K562 (cell line): ENCODE measurements around the gene POLR3E. TPM values are rescaled to one million over a fixed set of nuclear protein-coding genes. Genes with fewer than 3 reads are reported as not detected.

Source experiments
- BRF1 ChIP-seq: IDR thresholded peaks from 3 replicates; pipeline ENCODE4 v1.6.1; 2011; ENCODE audit warnings: borderline replicate concordance, mild to moderate bottlenecking; ENCODE audit not compliant: insufficient read length; ENCODE audit errors: extremely low read depth
- E2F3 ChIP-seq: fragments of 250-450 bp; sonication (Bioruptor Pico); IDR thresholded peaks from 2 replicates; pipeline ENCODE4 v1.4.0; 2020; ENCODE audit warnings: mild to moderate bottlenecking
- FOXK2 ChIP-seq, 2 experiments: fragments of 450-650 bp; IDR thresholded peaks in 1 of 2; conservative IDR thresholded peaks in 1 of 2; 2 replicates each; pipeline ENCODE4 v1.6.1; 2016; ENCODE audit warnings: low read depth in 2 of 2, mild to moderate bottlenecking in 1 of 2
- HNRNPL ChIP-seq: fragments of 200-400 bp; formaldehyde crosslinking; IDR thresholded peaks from 2 replicates; pipeline ENCODE4 v1.6.1; 2017; ENCODE audit warnings: low read depth, mild to moderate bottlenecking, low read length
- JUND ChIP-seq, 2 experiments: IDR thresholded peaks; 2 replicates in 1 of 2; 3 replicates in 1 of 2; pipeline ENCODE4 v1.6.1; 2011; ENCODE audit warnings: borderline replicate concordance in 2 of 2, low read depth in 2 of 2, low read length in 2 of 2, improper control_type of control experiment in 1 of 2, missing biosample characterization in 1 of 2, missing genetic modification characterization in 1 of 2, missing genetic modification reagents in 1 of 2
- MAFF ChIP-seq: IDR thresholded peaks from 2 replicates; pipeline ENCODE4 v1.6.1; 2012; ENCODE audit warnings: low read length, improper control_type of control experiment
- MAFG ChIP-seq: fragments of 450-650 bp; conservative IDR thresholded peaks from 2 replicates; pipeline ENCODE4 v1.6.1; 2016; ENCODE audit warnings: missing genetic modification characterization, missing compliant biosample characterization
- MXI1 ChIP-seq: IDR thresholded peaks from 2 replicates; pipeline ENCODE4 v1.6.1; 2011; ENCODE audit warnings: low read depth, mild to moderate bottlenecking, improper control_type of control experiment, low read length
- NCOA2 ChIP-seq, 2 experiments: fragments of 450-650 bp; IDR thresholded peaks; 2 replicates each; pipeline ENCODE4 v1.6.1; 2018; ENCODE audit warnings: mild to moderate bottlenecking in 2 of 2, moderate library complexity in 1 of 2; ENCODE audit not compliant: partially characterized antibody in 2 of 2
- NFE2 ChIP-seq: IDR thresholded peaks from 2 replicates; pipeline ENCODE4 v1.6.1; 2014; ENCODE audit warnings: antibody characterized with exemption, low read depth
- NFE2L1 ChIP-seq: fragments of 450-650 bp; IDR thresholded peaks from 2 replicates; pipeline ENCODE4 v1.6.1; 2016; ENCODE audit warnings: missing genetic modification characterization, low read depth, mild to moderate bottlenecking, missing compliant biosample characterization, moderate library complexity, borderline replicate concordance
- NUFIP1 ChIP-seq: fragments of 450-650 bp; IDR thresholded peaks from 2 replicates; pipeline ENCODE4 v1.6.1; 2018; ENCODE audit not compliant: partially characterized antibody
- SAFB ChIP-seq: fragments of 200-400 bp; formaldehyde crosslinking; IDR thresholded peaks from 2 replicates; pipeline ENCODE4 v1.6.1; 2017; ENCODE audit warnings: low read depth, low read length, borderline replicate concordance
- SMC3 ChIP-seq: conservative IDR thresholded peaks from 2 replicates; pipeline ENCODE4 v1.6.1; 2011; ENCODE audit warnings: low read depth, low read length, improper control_type of control experiment; ENCODE audit not compliant: insufficient read depth
- SPI1 ChIP-seq: IDR thresholded peaks from 2 replicates; pipeline ENCODE4 v1.6.1; 2011; ENCODE audit warnings: low read depth, low read length, control low read depth, borderline replicate concordance
- SREBF1 ChIP-seq: fragments of 150-350 bp; IDR thresholded peaks from 2 replicates; pipeline ENCODE4 v1.6.1; 2014; ENCODE audit warnings: antibody characterized with exemption, low read depth, low read length, borderline replicate concordance
- TBP ChIP-seq: optimal IDR thresholded peaks from 2 replicates; pipeline ENCODE3; 2011; ENCODE audit warnings: low read depth, low read length, improper control_type of control experiment
- TCF3 ChIP-seq: sonication (generic); formaldehyde crosslinking; IDR thresholded peaks from 2 replicates; pipeline ENCODE4 v1.4.0; 2020; ENCODE audit warnings: mild to moderate bottlenecking, missing genetic modification reagents
- ZFP1 ChIP-seq: fragments of 450-650 bp; formaldehyde crosslinking; IDR thresholded peaks from 2 replicates; pipeline ENCODE4 v1.4.0; 2020; ENCODE audit warnings: mild to moderate bottlenecking, mixed read lengths
- ZNF316 ChIP-seq: fragments of 450-650 bp; IDR thresholded peaks from 2 replicates; pipeline ENCODE4 v1.6.1; 2016
- ZNF699 ChIP-seq: fragments of 250-450 bp; sonication (Bioruptor Pico); IDR thresholded peaks from 2 replicates; pipeline ENCODE4 v1.8.0; 2021; ENCODE audit warnings: mild to moderate bottlenecking, moderate library complexity; ENCODE audit not compliant: insufficient replicate concordance
- ZNF77 ChIP-seq: fragments of 250-450 bp; sonication (Bioruptor Pico); IDR thresholded peaks from 2 replicates; pipeline ENCODE4 v1.5.0; 2020
- polyA plus RNA-seq, 8 experiments: library from polyadenylated mRNA; depleted of rRNA in 4 of 8; stranded (reverse) in 5 of 8; unstranded in 3 of 8; fragments of >200 nt; fragmentation: Nextera tagmentation in 2 of 8; fragmentation: Illumina TruSeq in 1 of 8; extraction: Ambion mirVana in 2 of 8; extraction: Trizol in 1 of 8; gene quantifications; 2 replicates each; pipeline versions ENCODE4 v1.2.1 to v1.2.3, GENCODE V29; 2011 to 2014; ENCODE audit warnings: inconsistent platforms in 1 of 8, missing spikeins in 1 of 8
- total RNA-seq, 7 experiments: library from RNA; depleted of rRNA in 6 of 7; stranded (reverse); fragments of >200 nt in 6 of 7; fragmentation: Illumina TruSeq in 2 of 7; extraction: Trizol in 2 of 7; gene quantifications; 2 replicates each; pipeline versions ENCODE4 v1.2.1 to v1.2.3, GENCODE V29; 2011 to 2021; ENCODE audit warnings: low replicate concordance in 1 of 7
- TF ChIP-seq, protein P1 (sequence below): conservative IDR thresholded peaks from 2 replicates; pipeline ENCODE4 v1.6.1; 2011; ENCODE audit warnings: low read depth, mild to moderate bottlenecking, low read length; ENCODE audit not compliant: control insufficient read depth
- TF ChIP-seq, protein P2 (sequence below): sonication (generic); formaldehyde crosslinking; IDR thresholded peaks from 2 replicates; pipeline ENCODE4 v1.9.0; 2022; ENCODE audit warnings: mild to moderate bottlenecking, missing genetic modification reagents

POLR3E gene
- total and polyA plus RNA-seq, 9 of the 15 experiments (the other 6 are each of a cell fraction or from before 2014, with no cell fraction given): 17.7 to 151 (median 82.6) TPM

DNA sequence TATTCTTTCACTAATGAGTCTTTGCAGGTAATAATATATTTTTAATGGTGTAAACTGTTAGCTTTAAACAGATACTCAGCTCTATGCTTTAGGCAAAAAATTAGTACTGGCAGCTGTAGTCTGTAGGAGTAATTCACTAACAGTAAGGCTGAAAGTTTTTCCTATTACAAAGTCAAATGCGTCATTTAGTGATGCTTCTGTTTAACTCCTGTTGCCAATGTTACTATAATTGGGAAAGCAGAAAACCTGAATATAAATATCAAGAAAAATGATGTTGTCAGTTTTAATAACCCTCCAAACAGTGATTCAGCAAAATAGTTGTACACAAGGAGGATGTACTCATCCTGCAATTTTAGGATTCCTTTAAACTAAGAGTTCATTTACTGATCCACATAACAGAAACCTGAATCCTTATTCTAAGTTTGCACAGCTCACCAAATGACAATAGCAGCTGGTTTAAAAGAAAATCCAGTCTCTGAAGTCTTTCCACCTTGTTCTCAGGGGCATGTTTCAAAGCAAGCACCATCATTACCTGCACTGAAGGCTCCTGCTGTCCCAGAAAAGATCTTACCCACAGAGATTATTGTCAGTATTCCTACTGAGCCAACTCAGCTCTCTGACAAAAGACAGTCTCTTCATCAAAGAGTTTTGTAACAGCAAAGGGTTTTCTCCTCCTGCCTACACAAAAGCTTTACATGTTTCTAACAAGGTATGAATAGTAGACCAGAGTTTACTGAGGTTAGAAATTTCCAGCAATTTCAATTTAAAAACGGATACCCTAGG lies 73.0 kb downstream of the POLR3E start (continued):
- TF ChIP-seq MAFF (peak; percentile 56), ZNF77 (no peak), NFE2 (peak; percentile 80), MAFG (tag) (peak; percentile 81), SPI1 (no peak), ZFP1 (CRISPR knock-in tag) (no peak), E2F3 (no peak), NUFIP1 (no peak), BRF1 (no peak), NCOA2 (IDR thresholded peaks at IDR 0.05; ENCODE audit: partially characterized antibody in 2 of 2) (no peak), ZNF316 (peak; percentile 84), ZNF699 (CRISPR knock-in tag) (no peak), HNRNPL (no peak), NFE2L1 (tag) (peak; percentile 31; the same call in 1 of the 2 replicates), JUND (IDR thresholded peaks at IDR 0.05; ENCODE audit: borderline replicate concordance, low read depth, low read length) (no peak), JUND (tag; IDR thresholded peaks at IDR 0.05; ENCODE audit: borderline replicate concordance, low read depth, low read length) (no peak), SMC3 (no peak), FOXK2 (conservative IDR thresholded peaks at IDR 0.05 in 1 of 2, IDR thresholded peaks at IDR 0.05 in 1 of 2; ENCODE audit: low read depth in 2 of 2) (peak; percentile 22 to 52; a peak in 1 of 4 replicates), SAFB (no peak), TBP (no peak), MXI1 (no peak), TCF3 (CRISPR knock-in tag) (no peak), SREBF1 (no peak)
- TF ChIP-seq, protein P1, sequence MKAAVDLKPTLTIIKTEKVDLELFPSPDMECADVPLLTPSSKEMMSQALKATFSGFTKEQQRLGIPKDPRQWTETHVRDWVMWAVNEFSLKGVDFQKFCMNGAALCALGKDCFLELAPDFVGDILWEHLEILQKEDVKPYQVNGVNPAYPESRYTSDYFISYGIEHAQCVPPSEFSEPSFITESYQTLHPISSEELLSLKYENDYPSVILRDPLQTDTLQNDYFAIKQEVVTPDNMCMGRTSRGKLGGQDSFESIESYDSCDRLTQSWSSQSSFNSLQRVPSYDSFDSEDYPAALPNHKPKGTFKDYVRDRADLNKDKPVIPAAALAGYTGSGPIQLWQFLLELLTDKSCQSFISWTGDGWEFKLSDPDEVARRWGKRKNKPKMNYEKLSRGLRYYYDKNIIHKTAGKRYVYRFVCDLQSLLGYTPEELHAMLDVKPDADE: no peak
- TF ChIP-seq, protein P2, sequence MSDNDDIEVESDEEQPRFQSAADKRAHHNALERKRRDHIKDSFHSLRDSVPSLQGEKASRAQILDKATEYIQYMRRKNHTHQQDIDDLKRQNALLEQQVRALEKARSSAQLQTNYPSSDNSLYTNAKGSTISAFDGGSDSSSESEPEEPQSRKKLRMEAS (CRISPR knock-in tag): no peak
